Spleen (tissue), 7 donors: ENCODE measurements around the gene SLC38A8.

ENCODE experiments used
- CTCF ChIP-seq, 11 experiments: fragments of 200-600 bp in 7 of 11; fragments of 450-650 bp in 4 of 11; sonication (generic) in 4 of 11; IDR thresholded peaks in 8 of 11; conservative IDR thresholded peaks in 3 of 11; 1 replicate in 7 of 11; 2 replicates in 4 of 11; pipeline versions ENCODE4 v1.4.0 to v1.8.0; 2016 to 2021; ENCODE audit warnings: antibody characterized with exemption in 11 of 11, inconsistent platforms in 4 of 11, mild to moderate bottlenecking in 1 of 11
- POLR2A ChIP-seq, 3 donors: fragments of 450-650 bp; IDR thresholded peaks; one replicate each; pipeline ENCODE4 v1.5.1; 2017; ENCODE audit warnings: antibody characterized with exemption in 3 of 3, mild to moderate bottlenecking in 1 of 3
- donor health status: DM: no; HTN: no; CAD: no; lungs with moderate emphysema.
- donor health status: DM: no; HTN: no; CAD: no.
- donor health status: DM: no; HTN: no; CAD: no.

DNA sequence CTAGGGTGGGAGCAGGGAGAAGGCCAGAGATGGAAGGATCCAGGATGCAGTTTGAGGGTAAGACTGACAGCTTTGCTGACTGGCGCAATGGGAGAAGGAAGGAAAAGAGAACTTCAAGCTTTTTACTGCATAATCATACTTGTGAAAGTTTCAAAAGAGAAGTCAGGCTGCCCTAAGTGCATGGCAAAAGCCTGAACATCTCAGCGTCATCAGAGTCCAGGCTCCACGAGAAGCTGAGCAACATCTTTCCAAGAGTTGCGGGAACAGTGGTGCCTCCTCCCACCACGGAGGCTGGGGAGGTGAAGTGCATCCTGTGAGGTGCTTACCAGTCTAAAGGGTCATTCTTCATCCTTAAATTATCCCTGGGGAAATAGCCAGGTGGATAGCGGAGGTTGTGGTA is 26.9 kb upstream of the SLC38A8 start:
- no peak for TF ChIP-seq CTCF (IDR thresholded peaks at IDR 0.05 in 8 of 11, conservative IDR thresholded peaks at IDR 0.05 in 3 of 11)
- TF ChIP-seq POLR2A (IDR thresholded peaks at IDR 0.05): no peak
